ENCODE results near the gene NHS. TPM values are rescaled to one million over a fixed set of nuclear protein-coding genes. Genes with fewer than 3 reads are reported as not detected.

Gene NHS
- polyA plus RNA-seq, 3 donors: 19.5 to 29.2 (median 21.9) TPM

- no peak for DNase-seq (ENCODE audit: extremely low read depth in 1 of 11, low read depth in 9 of 11, low spot score in 4 of 11)
These were observed 254.5 kb downstream of the NHS start for GRCh38 chrX:17629519-17629918.

GRCh38 chrX:17631647-17632046 lies 256.6 kb downstream of the NHS start:
- DNase-seq (ENCODE audit: extremely low read depth in 1 of 11, low read depth in 9 of 11, low spot score in 4 of 11): no peak

GRCh38 chrX:17632942-17633341 lies 257.9 kb downstream of the NHS start:
- no peak for DNase-seq (ENCODE audit: extremely low read depth in 1 of 11, low read depth in 9 of 11, low spot score in 4 of 11)

- DNase-seq (ENCODE audit: extremely low read depth in 1 of 11, low read depth in 9 of 11, low spot score in 4 of 11): no peak
These were observed 258.5 kb downstream of the NHS start for GRCh38 chrX:17633546-17633945.

GRCh38 chrX:17634542-17635207 lies 259.7 kb downstream of the NHS start:
- DNase-seq (ENCODE audit: extremely low read depth in 1 of 11, low read depth in 9 of 11, low spot score in 4 of 11): no peak

- peak in 7 of 11 donors; percentile 28 to 74 (median 52) for DNase-seq (ENCODE audit: extremely low read depth in 1 of 11, low read depth in 9 of 11, low spot score in 4 of 11)
These were observed 260.2 kb downstream of the NHS start for GRCh38 chrX:17635231-17635630.

- no peak for DNase-seq (ENCODE audit: extremely low read depth in 1 of 11, low read depth in 9 of 11, low spot score in 4 of 11)
These were observed 262.2 kb downstream of the NHS start for GRCh38 chrX:17637235-17637634.

GRCh38 chrX:17638731-17639130 lies 263.7 kb downstream of the NHS start:
- no peak for DNase-seq (ENCODE audit: extremely low read depth in 1 of 11, low read depth in 9 of 11, low spot score in 4 of 11)

- DNase-seq (ENCODE audit: extremely low read depth in 1 of 11, low read depth in 9 of 11, low spot score in 4 of 11): no peak
These were observed 267.9 kb downstream of the NHS start for GRCh38 chrX:17642891-17643290.

GRCh38 chrX:17643528-17643927 lies 268.5 kb downstream of the NHS start:
- no peak for DNase-seq (ENCODE audit: extremely low read depth in 1 of 11, low read depth in 9 of 11, low spot score in 4 of 11)

GRCh38 chrX:17644001-17644400 lies 269.0 kb downstream of the NHS start:
- no peak for DNase-seq (ENCODE audit: extremely low read depth in 1 of 11, low read depth in 9 of 11, low spot score in 4 of 11)

GRCh38 chrX:17654116-17654515 lies 279.1 kb downstream of the NHS start:
- no peak for DNase-seq (ENCODE audit: extremely low read depth in 1 of 11, low read depth in 9 of 11, low spot score in 4 of 11)

GRCh38 chrX:17655211-17656034 lies 280.4 kb downstream of the NHS start:
- no peak for DNase-seq (ENCODE audit: extremely low read depth in 1 of 11, low read depth in 9 of 11, low spot score in 4 of 11)

GRCh38 chrX:17656035-17656418 lies 281.0 kb downstream of the NHS start:
- no peak for DNase-seq (ENCODE audit: extremely low read depth in 1 of 11, low read depth in 9 of 11, low spot score in 4 of 11)

GRCh38 chrX:17656556-17656955 lies 281.6 kb downstream of the NHS start:
- no peak for DNase-seq (ENCODE audit: extremely low read depth in 1 of 11, low read depth in 9 of 11, low spot score in 4 of 11)

GRCh38 chrX:17662391-17662790 lies 287.4 kb downstream of the NHS start:
- DNase-seq (ENCODE audit: extremely low read depth in 1 of 11, low read depth in 9 of 11, low spot score in 4 of 11): no peak

- DNase-seq (ENCODE audit: extremely low read depth in 1 of 11, low read depth in 9 of 11, low spot score in 4 of 11): no peak
These were observed 293.9 kb downstream of the NHS start for GRCh38 chrX:17668929-17669328.

- DNase-seq (ENCODE audit: extremely low read depth in 1 of 11, low read depth in 9 of 11, low spot score in 4 of 11): no peak
These were observed 294.5 kb downstream of the NHS start for GRCh38 chrX:17669458-17669857.

GRCh38 chrX:17669891-17670290 lies 294.9 kb downstream of the NHS start:
- DNase-seq (ENCODE audit: extremely low read depth in 1 of 11, low read depth in 9 of 11, low spot score in 4 of 11): no peak

GRCh38 chrX:17670874-17671273 lies 295.9 kb downstream of the NHS start:
- no peak for DNase-seq (ENCODE audit: extremely low read depth in 1 of 11, low read depth in 9 of 11, low spot score in 4 of 11)

GRCh38 chrX:17674601-17675000 lies 299.6 kb downstream of the NHS start:
- no peak for DNase-seq (ENCODE audit: extremely low read depth in 1 of 11, low read depth in 9 of 11, low spot score in 4 of 11)
